ENCODE data around the gene CASP1.
"Not testable (repeated sequence)": the region's sequence is repeated elsewhere in the genome, so short reads cannot be mapped to it uniquely, and the experiment has no call there.

Gene CASP1

DNA sequence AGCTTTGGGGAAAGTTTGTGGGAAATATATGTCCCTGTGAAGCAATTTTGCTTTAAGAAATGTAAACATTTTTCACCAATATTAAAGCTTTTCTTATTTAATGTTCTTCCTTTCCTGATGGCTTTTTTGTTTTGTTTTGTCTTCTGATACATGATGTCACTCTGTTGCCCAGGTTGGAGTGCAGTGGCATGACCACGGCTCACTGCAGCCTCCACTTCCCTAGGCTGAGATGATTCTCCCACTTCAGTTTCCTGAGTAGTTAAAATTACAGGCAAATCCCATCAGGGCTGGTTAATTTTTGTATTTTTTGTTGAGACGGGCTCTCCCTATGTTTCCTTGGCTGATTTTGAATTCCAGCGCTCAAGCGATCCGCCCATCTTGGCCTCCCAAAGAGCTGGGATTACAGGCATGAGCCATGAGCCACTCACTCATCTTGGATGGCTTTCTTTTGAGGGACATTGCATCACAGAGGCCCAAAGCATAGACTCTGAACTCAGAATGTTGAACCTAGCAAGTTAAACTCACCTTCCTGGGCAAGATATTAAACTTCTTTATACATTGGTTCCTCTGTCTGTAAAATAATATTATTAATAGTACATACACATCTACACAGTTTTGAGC, 10.8 kb upstream of the CASP1 start:
- DNase-seq (ENCODE audit: low spot score), result no peak

DNA sequence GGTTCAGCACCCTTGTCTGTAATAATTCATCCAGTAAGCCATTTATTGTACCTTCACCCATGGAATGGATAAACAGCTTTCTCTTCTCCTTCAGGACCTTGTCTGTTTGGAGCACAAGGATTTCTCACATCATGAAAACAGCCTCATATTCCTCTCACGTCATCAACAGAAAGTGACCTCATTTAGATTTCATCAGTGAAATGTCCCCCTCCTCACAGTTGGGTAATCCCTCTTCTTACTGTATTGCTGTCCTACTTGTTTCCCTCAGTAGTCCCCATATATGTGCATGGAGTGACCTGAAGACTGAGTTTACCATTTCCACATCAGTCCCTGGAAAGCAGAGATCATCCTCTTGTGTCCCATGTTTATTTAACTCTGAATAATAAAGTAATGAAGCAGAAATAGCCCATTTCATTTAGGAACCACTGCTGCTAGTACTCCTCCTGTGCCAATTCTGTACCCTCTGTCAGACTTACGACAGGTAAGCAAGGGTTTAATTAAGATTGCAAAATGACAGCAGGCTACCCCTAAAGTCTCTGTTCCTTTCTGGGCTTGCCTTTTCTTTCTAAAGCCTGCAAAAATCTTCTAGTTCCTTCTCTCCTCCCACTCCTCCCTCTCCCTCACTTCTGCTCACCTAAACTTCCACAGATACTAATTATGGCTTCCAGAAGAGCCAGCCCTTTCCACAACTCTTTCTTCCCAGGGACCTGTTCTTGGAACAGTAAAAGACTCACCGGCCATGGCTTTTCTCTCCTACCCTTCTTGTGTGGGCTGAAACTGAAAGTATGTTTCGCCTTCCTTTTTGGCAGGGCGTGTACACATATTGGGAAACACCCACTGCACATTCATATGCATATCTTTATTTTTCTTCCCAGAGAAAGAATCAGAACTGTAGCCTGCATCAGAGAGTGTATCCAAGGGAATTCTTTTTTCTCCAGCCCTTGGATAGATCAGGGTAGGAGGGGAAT, 9.9 kb upstream of the CASP1 start, which contains the start of gene CARD16:
CARD16 (minus strand) TSS at position 779 of the 968 bp plus-strand sequence; CDS start at position 741, 38 bp downstream.
- not testable (repeated sequence) for DNase-seq (ENCODE audit: low spot score)

DNA sequence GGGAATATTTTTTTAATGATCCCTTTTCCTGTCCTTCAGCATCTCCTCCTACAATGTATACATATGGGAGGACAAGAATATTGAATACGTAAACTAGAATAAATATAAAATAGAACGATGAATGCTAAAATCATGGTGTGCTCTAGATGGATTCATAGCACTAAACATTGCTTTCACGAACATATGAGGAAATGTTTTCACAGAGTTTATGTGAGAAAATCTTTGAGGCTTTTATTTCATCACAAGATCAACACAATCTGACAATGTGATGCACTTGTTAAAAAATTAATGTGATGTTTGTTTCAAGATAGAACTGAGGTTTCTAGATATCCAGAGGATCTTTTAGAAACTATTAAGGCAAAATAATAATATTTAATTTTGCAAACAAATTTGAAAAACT, 7.2 kb upstream of the CASP1 start:
- DNase-seq (ENCODE audit: low spot score), result no peak

DNA sequence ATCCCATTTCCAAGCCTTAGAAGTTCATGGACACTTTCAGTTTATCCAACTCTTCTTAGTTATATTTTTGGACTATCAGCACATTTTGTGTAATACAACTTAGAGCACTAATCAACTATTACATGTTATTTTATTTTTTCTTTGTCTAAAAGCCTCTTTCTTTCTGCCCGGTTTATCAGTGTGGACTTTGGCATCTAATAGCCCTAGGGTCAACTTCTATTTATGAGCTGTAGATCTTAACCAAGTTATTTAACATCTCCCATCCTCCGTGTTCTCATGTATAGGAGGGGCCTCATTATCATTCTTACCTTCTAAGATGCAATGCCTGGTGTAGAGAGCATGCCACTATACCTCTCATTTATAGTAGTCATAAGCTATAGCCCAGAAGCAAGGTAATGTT, 5.8 kb upstream of the CASP1 start:
- no peak for DNase-seq (ENCODE audit: low spot score)

DNA sequence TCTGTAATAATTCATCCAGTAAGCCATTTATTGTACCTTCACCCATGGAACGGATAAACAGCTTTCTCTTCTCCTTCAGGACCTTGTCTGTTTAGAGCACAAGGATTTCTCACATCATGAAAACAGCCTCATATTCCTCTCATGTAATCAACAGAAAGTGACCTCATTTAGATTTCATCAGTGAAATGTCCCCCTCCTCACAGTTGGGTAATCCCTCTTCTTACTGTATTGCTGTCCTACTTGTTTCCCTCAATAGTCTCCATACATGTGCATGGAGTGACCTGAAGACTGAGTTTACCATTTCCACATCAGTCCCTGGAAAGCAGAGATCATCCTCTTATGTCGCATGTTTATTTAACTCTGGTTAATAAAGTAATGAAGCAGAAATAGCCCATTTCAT, 556 bp downstream of the CASP1 start:
- DNase-seq (ENCODE audit: low spot score), result not testable (repeated sequence)

DNA sequence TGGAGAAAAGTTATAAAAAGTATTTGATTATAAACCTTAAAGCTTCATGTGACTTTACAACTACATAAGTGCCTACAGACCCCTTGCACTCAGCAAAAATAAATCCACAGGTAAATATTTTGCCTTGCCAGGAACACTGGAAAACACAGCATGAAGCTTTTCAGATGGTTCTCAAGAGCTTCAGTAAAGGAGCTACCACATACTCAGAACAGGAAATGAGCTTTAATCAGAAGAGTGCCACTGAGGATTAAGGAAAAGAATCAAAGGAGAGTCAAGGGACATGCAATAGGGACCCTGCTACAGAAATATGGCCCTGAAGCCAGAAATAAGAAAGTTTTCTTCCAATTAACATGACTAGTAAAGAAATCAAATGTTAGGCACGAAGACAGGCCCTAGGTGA, 1.2 kb downstream of the CASP1 start:
- DNase-seq (ENCODE audit: low spot score), result no peak

DNA sequence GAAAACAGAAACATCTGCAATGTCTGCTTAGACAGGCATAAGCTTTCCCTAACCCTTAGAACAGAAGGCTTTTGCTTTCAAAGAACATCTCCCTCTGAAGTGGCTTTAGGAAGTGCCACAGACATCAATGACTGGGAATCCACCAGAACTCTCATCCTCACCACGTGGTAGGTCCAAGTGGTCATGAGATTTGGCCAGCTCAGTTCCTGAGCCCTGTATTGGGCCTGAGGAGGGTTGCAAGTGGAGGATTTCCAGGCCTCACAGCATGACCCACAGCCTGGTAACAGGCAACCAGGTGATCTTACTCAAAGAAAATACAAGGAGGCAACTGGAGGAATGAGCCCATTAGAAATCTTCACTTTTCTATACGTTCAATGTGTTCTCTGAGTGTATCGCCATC, 1.6 kb downstream of the CASP1 start:
- no peak for DNase-seq (ENCODE audit: low spot score)

DNA sequence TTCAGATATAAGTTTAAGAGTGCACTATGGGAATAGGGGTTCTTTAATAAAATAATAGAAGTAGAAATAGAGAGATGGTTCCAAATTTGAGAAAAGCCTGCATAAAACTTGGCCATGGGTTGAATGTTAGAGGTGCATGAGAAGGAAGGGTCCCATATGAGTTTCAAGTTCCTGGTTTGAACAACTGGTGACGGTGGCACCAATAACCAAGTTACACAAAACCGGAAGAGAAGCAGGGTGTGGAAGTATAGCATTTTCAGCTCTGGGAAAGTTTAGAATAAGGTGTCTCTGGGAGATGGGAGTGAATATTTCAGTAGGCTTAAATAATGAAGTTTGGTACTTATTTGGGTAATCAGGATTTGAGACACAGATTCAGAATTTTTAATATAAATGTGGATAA, 2.4 kb downstream of the CASP1 start:
- DNase-seq (ENCODE audit: low spot score), result no peak

DNA sequence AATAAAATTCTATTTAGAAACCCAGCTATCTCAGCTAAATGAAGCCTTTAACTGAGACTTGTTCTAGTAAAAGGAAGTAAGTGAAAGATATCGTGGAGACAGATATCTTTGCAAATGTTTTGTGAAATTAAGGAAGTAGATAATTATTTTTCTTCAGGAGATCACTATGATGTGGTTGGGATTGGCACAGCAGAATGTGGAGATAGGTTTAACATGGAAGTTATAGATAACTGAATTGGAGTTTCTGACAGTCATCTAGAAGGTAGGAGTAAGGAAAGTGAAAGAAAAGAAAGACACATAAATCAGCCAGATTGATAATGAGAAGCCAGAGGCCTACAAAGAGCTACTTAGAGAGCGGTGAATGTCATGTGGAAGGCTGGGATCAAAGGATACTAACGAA, 7.3 kb downstream of the CASP1 start:
- DNase-seq (ENCODE audit: low spot score), result no peak

DNA sequence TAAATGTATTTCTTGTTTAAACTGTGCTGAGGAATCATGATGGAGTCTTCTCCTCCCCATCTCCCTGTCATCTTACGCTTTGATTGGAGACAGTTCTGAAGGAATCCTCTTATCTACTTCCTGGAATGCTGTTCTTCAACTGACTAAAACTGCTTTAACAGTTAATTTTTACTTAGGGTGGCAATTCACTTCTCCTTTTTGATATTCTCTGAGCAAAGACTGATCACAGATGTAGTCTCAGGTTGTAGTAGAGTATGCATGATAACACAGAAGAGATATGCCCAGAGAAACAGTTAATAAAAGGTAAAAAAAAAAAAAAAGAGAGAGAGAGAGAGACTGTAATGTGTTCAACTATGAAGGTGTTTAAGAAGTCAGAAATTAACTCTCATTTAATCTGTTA, 10.6 kb downstream of the CASP1 start:
- DNase-seq (ENCODE audit: low spot score), result no peak

DNA sequence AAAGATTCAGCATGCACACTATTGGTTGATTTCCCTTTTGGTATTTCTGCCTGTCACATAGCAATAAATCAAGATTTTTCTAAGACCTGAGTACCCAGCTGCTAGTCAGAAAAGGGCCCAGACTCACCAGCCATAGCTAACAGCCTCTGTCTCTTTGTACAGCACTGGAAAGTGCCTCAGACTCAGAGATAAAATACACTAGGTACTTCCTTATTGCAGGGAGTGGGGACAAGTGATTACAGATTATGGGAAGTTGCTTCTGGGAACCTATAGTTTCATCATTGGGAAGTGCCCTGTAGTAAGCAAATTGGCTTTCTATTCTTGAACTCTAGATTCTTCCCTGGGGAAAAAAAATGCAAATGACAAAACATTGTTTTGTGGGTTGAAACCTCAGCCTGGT, 11.9 kb downstream of the CASP1 start, which contains the start of gene CASP5:
CASP5 (minus strand) TSS at position 166 of the 400 bp plus-strand sequence; CDS start at position 134, 32 bp downstream.
- DNase-seq (ENCODE audit: low spot score), result peak; percentile 36

DNA sequence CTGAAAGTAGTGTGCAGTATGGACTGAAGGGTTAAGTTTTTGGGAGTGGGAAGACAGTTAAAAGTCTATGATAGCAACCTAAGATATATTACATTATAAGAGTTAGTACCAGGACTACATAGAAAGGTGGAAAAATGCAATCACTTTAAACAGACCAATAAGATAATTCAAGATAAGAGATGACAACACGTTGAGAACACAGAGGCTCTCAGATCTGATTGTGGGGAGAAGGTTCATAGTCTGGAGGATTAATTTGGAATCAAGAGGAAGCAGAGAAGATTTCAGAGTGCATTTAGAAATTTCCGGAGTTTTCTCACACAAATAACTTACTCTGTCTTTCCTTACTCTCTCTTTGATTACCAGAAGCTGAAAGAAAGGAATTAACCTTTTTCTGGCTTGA, 12.4 kb downstream of the CASP1 start:
- DNase-seq (ENCODE audit: low spot score), result no peak

DNA sequence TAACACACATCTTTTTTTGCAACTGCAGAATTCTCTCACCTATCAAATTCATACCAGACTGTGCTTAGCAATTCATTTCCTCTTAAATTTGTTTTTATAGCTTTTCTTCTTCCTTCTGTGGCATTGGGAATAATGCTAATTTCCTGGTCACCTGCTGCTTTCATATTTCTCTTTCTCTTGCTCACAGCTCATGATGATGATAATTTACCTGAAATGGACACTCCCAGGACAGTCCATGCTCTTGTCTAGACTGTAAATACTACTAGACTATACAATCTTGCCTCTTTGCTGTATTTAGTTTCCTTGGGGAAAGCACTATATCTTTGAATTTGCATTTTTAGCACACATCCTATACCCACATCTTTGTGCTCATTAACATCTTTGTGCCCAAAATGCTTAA, 27.5 kb downstream of the CASP1 start:
- no peak for DNase-seq (ENCODE audit: low spot score)

DNA sequence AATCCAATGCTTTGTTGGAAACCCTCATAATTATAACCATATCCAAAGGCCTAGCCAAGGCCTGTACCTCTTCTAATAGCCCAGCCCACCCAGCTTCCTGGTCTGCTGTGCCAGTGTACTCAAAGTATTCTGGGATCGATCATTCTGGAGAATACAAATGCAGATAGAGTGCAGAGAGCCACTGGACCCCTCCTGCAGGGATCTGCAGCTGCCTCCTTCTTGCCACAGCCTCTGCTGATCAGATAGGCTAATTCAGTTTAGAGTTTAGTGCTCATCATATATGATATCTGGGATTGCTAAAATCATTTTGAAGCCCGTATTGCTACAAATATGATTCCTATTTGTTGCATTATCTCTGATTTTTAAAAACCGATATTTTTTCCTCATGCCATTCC, 29.5 kb downstream of the CASP1 start:
- DNase-seq (ENCODE audit: low spot score), result no peak

DNA sequence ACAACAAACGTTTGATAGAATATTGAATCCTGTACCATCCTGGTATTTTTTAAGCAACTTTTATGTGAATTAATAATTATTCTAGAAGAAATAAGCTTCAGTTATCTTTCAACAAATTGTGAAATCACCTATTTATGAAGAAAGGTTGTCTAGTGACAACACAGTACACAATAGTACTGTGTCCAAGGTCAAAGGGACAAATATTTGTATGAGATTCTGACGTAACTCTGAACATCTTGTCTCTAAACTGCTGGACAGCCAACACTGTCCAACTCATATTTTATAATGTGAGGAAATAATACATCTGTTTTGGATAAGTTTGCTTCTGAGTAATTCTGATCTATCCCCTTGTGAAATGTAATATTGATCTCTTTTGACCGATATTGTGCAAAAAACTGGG, 30.9 kb downstream of the CASP1 start:
- DNase-seq (ENCODE audit: low spot score), result no peak

DNA sequence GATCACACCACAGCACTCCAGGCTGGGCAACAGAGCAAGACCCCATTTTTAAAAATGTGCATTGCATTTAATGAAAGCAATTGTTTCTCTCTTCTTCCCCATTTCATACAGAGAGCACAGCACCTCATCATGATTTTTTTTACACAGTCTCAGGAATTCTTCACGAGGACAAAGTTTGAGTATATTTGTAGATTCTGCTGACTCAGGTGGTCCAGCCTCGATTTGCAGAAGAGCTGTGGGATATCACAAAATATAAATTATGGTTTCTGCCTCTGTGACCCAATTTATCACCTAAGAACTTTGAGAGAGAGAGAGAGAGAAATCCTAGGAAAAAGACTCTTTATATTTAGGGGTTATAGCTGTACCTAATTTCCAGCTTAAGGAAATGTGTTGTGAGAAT, 31.8 kb downstream of the CASP1 start:
- DNase-seq (ENCODE audit: low spot score), result no peak

DNA sequence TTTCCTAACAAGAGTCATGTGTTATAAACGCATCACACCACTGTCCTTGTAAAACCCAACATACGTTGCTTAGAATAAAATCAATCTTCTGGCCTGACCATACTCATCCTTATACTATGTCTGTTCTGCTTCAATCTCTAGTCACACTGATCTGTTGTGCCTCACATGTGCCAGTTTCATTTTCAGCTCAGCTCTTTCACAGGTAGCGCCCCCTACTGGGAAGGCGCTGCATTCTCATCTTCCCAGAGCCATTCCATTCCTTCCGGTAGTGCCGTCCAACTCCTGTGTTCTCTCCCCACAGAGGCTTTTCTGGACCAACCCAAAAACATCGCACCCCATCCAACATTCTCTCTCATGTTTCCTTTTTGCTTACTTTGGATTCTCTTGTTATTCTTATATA, 34.1 kb downstream of the CASP1 start:
- DNase-seq (ENCODE audit: low spot score), result no peak

DNA sequence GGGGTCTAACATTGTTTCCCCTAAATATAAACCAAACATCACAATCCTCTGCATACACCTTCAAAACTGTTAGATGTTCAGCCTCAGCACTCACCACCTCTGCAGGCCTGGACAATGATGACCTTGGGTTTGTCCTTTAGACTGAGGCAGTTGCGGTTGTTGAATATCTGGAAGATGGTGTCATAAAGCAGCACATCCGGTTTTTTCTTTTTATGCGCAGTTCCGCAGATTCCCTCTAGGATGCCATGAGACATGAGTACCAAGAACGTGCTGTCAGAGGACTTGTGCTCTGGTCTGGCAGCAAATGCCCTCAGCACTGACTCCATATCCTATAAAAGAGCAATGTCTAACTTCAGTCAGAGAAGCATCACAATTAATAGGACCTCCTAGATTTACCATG, 34.8 kb downstream of the CASP1 start:
- DNase-seq (ENCODE audit: low spot score), result no peak

DNA sequence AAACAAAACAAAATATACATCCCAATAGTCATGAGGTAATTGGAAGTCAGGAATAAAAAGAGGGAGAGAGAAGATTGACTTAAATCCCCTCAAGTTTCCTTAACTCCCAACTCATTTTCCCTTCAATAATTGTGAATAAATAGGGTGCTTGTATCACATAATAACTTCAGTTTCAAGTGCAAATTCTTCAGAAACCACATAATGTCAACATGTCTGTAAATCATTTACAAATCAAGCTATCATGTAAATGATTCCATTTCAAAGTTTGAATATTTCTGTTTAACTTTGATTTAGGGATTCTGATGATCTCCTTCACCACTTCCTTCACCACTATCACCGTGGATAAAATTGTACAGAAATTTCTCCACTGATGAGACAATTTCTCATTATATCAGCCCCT, 35.2 kb downstream of the CASP1 start:
- DNase-seq (ENCODE audit: low spot score), result no peak

DNA sequence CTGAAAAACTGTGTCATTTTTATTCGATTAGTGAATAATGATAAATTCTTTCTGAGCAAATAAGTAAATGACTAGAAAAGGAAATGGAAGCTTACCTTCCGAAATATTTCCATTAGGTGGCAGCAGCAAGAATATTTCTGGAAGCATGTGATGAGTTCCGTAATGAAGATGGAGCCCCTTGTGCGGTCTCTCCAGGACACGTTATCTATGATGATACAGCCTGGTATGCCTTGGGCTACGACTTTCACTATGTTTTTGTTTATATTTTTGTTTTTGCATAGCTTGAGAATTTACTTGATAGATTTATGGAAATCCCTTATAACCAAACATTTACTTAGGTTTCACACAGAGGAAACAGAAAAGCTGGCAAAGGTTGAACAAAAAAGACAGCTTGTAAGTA, 37.7 kb downstream of the CASP1 start:
- no peak for DNase-seq (ENCODE audit: low spot score)

DNA sequence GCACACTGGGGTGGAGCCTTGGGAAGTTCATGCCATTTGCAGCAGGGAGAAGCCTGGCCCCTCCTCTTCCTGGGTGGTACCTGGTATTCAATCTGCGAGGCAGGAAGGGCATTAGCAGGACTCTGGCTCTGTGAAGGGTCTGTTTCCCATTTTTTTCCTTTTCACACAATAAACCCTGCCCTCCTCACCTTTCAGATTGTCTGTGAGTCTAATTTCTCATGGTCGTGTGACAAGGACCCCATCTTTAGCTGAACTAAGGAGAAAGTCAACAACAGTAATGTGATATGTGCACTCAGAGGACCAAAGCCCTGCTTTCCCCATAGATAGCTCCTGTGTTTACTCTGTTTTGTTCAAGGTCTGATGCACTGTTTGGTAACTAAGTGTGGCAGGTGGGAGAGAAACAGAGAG, 39.9 kb downstream of the CASP1 start:
- DNase-seq (ENCODE audit: low spot score), result no peak

DNA sequence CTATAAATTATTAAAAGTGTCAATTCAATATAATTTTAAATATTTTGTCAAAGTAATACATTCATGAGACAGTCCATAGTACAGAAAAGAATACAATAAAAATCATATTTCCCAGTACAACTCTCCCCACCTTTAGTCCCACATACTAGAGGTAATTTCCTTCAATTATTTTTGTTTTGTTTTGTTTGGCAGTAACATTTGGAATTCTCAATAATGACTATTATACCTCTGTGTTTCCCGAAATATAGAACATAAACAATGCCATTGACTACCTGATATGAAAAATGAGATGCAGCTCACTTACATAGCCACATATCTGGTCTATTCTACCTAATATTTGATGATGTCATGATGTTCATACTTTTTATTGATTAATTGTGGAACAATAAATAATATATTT, 42.2 kb downstream of the CASP1 start:
- DNase-seq (ENCODE audit: low spot score), result no peak

DNA sequence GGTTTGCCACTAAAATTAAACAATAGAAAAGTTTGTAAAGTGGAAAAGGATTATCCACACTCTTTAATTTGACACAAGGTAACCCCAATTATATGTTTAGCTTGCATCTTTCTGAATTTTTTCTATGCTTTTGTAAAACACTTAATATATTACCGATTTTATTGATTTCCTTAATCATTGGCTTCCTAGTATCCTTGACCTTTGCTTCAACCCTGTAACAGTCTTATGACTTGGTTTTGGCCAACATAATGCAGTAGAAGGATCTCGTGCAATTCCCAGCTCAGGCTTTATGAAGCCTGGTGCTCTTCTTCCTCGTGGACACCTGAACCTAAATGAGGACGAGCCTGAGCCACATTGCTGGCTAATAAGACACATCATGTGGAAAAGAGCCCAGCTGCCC, 43.0 kb downstream of the CASP1 start:
- DNase-seq (ENCODE audit: low spot score), result no peak

All from LoVo (cell line).